BJ (cell line): ENCODE measurements around the gene EXOC3. TPM values are rescaled to one million over a fixed set of nuclear protein-coding genes. Genes with fewer than 3 reads are reported as not detected.

Source experiments
- CTCF ChIA-PET: fragments of 350-600 bp; formaldehyde crosslinking; extraction: SDS; loops from one replicate; lab custom pipeline; 2021; ENCODE audit warnings: antibody characterized with exemption, inconsistent platforms; lab: Yijun Ruan, JAX
- POLR2A ChIA-PET: fragments of 300-600 bp; sonication (Branson Sonifier 250); formaldehyde crosslinking; extraction: SDS; loops from one replicate; lab custom pipeline; 2021; ENCODE audit warnings: antibody characterized with exemption; lab: Charles Lee
- DNase-seq: peaks from one replicate; pipeline ENCODE4 v3.0.0-alpha.2; 2011; ENCODE audit warnings: low read depth
- H3K27me3 ChIP-seq: 2 replicates; pipeline ENCODE4 v1.6.0; 2011; ENCODE audit warnings: low read length; ENCODE audit not compliant: control insufficient read depth, insufficient read depth
- H3K36me3 ChIP-seq: 2 replicates; pipeline ENCODE4 v1.5.1; 2011; ENCODE audit warnings: low read length; ENCODE audit not compliant: control insufficient read depth, insufficient read depth
- H3K4me3 ChIP-seq: 2 replicates; pipeline ENCODE4 v1.5.1; 2011; ENCODE audit warnings: low read depth, mild to moderate bottlenecking, control low read depth, low read length
- polyA plus RNA-seq: library from polyadenylated mRNA; depleted of rRNA; stranded (reverse); fragments of >200 nt; gene quantifications from 2 replicates; pipeline ENCODE4 v1.2.3, GENCODE V29; 2011
- TF ChIP-seq, protein P1 (sequence below): IDR thresholded peaks from 2 replicates; pipeline ENCODE4 v1.5.1; 2011; ENCODE audit warnings: low read depth, mild to moderate bottlenecking, control low read depth, inconsistent platforms, low read length, moderate library complexity; ENCODE audit not compliant: insufficient read depth

Gene EXOC3
- polyA plus RNA-seq, 1 experiment, result 32.1 TPM

DNA sequence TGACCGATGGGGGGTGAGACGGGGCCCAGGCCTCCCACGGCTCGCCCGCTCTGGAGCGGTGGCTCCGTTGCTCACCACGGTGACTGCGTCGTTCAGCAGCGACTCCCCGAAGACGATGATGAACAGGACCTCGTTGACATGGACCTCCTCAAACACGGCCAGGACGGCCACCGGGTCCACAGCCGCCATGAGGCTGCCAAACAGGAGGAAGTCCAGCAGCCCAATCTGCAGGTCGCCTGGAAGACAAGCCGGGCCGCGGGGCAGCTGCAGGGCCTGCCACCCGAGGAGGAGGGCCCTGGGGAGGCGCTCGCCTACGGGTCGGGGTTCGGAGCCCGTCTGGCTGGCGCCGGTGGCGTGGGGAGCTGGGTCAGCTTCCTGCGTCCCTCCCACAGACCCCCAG, 45.3 kb downstream of the EXOC3 start:
- TF ChIP-seq, protein P1, sequence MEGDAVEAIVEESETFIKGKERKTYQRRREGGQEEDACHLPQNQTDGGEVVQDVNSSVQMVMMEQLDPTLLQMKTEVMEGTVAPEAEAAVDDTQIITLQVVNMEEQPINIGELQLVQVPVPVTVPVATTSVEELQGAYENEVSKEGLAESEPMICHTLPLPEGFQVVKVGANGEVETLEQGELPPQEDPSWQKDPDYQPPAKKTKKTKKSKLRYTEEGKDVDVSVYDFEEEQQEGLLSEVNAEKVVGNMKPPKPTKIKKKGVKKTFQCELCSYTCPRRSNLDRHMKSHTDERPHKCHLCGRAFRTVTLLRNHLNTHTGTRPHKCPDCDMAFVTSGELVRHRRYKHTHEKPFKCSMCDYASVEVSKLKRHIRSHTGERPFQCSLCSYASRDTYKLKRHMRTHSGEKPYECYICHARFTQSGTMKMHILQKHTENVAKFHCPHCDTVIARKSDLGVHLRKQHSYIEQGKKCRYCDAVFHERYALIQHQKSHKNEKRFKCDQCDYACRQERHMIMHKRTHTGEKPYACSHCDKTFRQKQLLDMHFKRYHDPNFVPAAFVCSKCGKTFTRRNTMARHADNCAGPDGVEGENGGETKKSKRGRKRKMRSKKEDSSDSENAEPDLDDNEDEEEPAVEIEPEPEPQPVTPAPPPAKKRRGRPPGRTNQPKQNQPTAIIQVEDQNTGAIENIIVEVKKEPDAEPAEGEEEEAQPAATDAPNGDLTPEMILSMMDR, result no peak
- ChIA-PET CTCF (no interaction called here), POLR2A (no interaction called here)
- no peak for DNase-seq
- peaks cover 7% of the 10 kb centered on the region for H3K27me3 ChIP-seq
- H3K4me3 ChIP-seq, result no peak overlapping the region
- H3K36me3 ChIP-seq, result no peaks in the 10 kb centered on the region

DNA sequence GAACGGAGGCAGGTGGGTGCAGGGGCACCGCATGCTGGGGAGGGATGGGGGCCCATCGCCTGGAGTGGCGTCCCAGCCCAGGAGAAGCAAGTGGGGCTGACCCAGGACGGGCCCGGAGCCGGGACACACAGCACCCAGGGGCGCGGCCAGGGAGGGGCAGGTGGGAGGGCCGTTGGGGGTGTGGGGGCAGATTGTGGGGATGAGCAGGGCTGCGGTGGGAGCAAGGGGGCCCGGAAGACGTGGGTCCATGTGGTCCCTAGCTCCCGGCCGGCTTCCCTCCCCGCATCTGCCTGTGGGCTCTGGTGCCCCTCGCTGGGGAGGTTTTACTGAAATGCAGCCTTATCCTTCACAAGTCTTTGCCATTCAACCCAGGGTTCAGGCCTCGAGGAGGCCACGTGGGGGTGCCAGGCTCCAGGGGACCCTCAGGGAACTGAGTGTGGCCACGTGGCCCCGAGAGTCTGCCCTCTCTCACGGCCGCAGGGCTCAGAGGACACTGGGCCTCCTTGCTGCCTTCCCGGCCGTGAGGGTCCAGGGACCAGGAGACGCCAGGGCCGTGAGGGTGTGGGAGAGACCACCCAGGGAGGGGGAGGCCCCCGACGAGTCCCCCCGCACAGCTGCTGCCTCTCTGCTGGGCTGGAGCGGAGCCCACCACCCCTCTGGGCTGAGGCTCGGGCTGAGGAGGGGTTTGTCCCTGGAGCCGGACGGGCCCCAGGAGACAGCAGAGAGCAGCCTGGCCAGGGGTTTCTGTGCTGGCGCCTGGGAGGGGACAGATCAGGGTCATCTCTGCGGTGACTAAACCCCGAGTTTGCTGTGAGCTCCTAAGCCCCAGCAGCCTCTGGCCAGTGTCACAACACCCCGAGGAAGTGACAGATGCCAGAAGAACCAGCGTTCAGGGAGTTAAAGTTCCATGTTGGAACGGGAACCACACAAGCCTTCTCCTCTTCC, 46.0 kb downstream of the EXOC3 start:
- no peak overlapping the region for H3K4me3 ChIP-seq
- peaks cover 7% of the 10 kb centered on the region for H3K27me3 ChIP-seq
- no peak for DNase-seq
- ChIA-PET CTCF (interaction anchor here (0.7 kb wide), 1 partner anchor 50 kb away, joined by 3 read pairs; no protein-coding TSS in a partner anchor), POLR2A (no interaction called here)
- TF ChIP-seq, protein P1, result no peak
- H3K36me3 ChIP-seq, result no peaks in the 10 kb centered on the region

DNA sequence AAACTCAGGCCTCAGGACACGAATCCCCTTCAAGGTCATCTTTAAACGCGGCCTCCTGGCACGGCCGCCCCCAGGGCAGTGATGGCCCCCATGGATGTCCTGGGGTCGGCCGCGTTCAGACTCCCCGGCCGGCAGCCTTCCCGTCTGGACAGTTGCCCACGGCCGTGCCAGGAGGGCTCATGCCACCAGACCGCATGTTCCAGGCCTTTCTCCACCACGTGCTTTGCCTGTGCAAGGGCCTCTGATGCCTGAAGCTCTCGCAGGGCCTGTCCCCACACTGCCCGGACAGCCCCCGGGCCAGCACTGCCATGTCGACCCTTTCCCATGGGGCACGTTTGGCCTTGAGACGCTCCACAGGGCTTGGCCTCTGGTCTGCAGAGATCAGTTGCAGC, 46.7 kb downstream of the EXOC3 start:
- ChIA-PET POLR2A (no interaction called here), CTCF (interaction anchor here (0.7 kb wide), 1 partner anchor 49 kb away, joined by 3 read pairs; no protein-coding TSS in a partner anchor)
- H3K4me3 ChIP-seq, result no peak overlapping the region
- DNase-seq, result no peak
- peaks cover 7% of the 10 kb centered on the region for H3K27me3 ChIP-seq
- TF ChIP-seq, protein P1, result no peak
- no peaks in the 10 kb centered on the region for H3K36me3 ChIP-seq

DNA sequence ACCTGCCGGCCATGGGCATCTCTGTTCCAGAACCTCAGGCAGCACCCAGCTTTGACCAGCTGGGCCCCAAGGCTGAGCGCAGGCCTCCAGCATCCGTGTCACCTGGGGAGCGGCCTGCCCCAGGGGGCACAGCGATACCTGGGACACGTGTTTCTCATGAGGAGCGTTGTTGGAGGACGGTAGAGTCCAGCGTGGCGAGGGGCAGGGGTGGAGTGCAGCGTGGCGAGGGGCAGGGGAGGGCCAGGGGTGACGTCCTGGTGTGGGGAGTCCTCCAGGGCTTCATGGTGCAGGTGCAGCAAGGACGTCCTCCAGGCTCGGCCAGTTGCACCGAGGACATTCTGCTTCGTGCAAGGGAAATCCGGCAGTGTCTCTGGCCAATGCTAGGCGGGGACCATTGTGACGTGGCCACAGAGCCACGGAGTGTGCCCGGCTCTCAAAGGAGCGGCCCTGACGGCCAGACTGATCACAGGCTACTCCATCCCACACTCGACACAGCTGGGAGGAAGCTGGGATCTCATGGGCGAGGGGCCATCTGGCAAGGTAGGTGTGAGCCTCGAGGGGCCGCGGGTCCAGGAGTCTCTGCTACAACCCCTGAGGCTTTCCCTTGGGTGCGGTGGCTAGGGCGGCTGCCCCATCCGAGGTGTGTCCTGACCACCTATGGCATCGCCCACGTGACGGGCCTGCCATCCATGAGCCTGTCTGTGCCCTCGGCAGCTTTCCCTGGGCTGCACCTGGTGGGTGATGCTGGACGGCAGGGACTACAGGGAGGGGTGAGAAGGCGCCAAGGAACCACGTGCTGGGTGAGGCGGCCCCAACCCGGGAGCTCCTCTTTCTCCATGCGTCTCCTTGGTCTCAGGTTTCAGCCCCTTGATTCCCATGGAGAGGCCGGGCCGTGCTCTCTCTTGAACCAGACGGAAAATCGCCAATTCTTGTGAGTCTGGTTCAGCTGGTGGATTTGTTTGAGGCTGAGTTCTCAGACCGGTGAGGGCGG, 47.4 kb downstream of the EXOC3 start:
- POLR2A ChIA-PET, result no interaction called here
- Histone ChIP-seq H3K36me3 (no peaks in the 10 kb centered on the region), H3K27me3 (peaks cover 7% of the 10 kb centered on the region), H3K4me3 (no peak overlapping the region)
- TF ChIP-seq, protein P1, result no peak
- DNase-seq, result no peak
- CTCF ChIA-PET, result no interaction called here
